Esophagus squamous epithelium (tissue), 4 donors: ENCODE results near the gene REST.

Source experiments
- POLR2A ChIP-seq, 4 donors: fragments of 450-650 bp; IDR thresholded peaks; one replicate each; pipeline ENCODE4 v1.6.1; 2017; ENCODE audit warnings: antibody characterized with exemption in 4 of 4, mild to moderate bottlenecking in 4 of 4, moderate library complexity in 3 of 4
- TF ChIP-seq, protein P1 (sequence below), 6 experiments: fragments of 450-650 bp in 4 of 6; fragments of 200-600 bp in 2 of 6; sonication (generic) in 2 of 6; IDR thresholded peaks; one replicate each; pipeline ENCODE4 v1.5.1; 2016 to 2019; ENCODE audit warnings: antibody characterized with exemption in 6 of 6, mild to moderate bottlenecking in 4 of 6, moderate library complexity in 4 of 6

DNA sequence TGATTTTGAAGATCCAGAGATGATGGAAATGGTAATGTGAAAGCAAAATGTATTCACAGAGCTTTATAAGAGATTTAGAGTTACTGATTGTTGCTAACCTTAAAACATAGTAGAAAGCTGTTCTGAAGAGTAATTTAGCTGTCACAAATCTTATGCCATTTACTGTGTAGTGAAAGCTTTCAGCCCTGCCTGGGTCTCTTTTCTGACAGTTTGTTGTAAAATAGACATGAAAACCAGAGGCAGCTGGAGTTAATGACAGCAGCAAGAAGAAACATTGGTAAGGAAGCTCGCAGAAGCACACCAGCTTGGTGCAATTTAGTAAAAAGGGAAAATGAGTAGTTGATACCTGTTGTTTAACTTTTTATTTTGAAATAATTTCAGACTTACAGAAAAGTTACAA, 92.1 kb downstream of the REST start:
- TF ChIP-seq, protein P1, sequence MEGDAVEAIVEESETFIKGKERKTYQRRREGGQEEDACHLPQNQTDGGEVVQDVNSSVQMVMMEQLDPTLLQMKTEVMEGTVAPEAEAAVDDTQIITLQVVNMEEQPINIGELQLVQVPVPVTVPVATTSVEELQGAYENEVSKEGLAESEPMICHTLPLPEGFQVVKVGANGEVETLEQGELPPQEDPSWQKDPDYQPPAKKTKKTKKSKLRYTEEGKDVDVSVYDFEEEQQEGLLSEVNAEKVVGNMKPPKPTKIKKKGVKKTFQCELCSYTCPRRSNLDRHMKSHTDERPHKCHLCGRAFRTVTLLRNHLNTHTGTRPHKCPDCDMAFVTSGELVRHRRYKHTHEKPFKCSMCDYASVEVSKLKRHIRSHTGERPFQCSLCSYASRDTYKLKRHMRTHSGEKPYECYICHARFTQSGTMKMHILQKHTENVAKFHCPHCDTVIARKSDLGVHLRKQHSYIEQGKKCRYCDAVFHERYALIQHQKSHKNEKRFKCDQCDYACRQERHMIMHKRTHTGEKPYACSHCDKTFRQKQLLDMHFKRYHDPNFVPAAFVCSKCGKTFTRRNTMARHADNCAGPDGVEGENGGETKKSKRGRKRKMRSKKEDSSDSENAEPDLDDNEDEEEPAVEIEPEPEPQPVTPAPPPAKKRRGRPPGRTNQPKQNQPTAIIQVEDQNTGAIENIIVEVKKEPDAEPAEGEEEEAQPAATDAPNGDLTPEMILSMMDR (IDR thresholded peaks at IDR 0.05): no peak
- no peak for TF ChIP-seq POLR2A (IDR thresholded peaks at IDR 0.05)
